ENCODE measurements around the gene FASTKD3.

- TF ChIP-seq CTCF (IDR thresholded peaks at IDR 0.05) (no peak), POLR2A (IDR thresholded peaks at IDR 0.05) (no peak)
Measured at GRCh38 chr5:7902201-7902600, 33.4 kb upstream of the FASTKD3 start.
